Stimulated activated CD8-positive, alpha-beta memory T cell treated with anti-CD3 and anti-CD28 coated beads, Interleukin-12 subunit alpha, Interleukin-12 subunit beta, amount 100 ng/mL, for 24 hours (primary cell): ENCODE measurements around the gene LAMC2.
"Not testable (repeated sequence)": the region's sequence is repeated elsewhere in the genome, so short reads cannot be mapped to it uniquely, and the experiment has no call there.

Experiments used
- DNase-seq: peaks from one replicate; pipeline ENCODE4 v3.0.0-alpha.2; 2020; ENCODE audit errors: extremely low read depth

Gene LAMC2

DNA sequence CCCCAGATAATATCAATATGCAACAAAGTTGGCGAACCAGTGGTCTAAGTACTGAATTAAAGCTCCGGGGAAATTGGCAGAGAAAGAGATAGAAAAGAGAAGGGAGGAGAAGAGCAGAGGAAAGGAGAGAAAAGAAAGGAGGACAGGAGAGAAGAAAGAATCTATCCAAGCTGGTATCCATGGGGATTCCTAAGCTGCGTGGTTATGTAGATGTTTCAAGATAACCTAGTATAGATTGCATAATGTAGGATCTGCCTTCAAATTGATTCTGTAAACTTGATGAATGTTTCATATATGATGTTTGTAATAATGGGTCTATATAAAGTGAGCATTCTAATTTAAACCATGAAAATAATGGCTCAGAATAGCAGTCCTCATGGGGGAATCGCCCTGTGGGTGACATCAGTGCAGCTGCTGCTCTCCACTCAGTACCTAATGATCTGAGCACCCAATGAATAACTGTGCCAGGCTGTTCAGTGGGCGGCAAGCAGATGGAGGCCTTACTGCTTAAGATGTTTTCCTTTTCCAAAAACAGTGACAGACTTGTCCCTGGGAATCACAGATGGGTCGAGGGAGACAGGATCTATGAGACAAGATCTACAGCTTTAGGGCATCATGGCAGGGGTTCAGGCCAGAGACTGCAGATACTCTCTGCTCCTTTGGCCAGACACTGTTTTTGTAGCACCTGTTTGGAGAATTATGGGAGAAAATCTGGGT, 78.0 kb downstream of the LAMC2 start:
- no peak for DNase-seq

DNA sequence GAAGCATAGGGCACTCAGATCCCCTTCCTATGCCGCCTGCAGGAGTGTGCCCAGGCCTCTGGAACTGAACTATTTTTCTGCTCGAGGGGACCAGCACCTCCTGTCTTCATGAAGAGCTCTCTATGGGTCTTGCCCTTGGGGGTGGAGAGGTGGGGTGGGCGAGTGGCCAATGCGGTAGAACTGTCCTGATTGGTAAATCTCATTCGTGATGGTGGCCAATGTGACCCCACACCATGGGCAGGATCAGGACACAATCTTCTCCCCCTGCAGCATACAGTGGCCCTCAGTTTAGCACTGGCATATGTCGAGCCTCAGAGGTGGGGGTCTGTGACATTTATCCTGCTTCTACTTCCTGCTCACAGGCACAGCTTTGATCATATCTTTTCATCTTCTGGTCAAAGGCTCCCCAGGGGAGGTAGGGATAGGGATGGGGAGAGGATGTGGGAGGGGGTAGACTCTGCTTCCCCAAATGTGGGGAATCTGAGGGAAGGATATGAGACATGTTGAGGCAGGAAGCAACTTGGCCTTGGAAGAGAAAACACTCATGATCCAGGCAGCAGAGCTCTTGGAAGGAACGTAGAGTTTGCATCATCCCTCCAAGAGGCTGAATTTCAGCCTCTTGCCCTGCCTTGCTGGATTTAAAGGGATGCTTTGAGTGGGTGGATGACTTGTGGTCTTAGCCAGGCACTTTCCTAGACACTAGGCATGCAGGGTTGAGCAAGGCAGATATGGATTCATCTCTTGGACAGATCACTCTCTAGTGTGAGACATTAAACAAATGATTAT, 81.8 kb downstream of the LAMC2 start:
- no peak for DNase-seq

DNA sequence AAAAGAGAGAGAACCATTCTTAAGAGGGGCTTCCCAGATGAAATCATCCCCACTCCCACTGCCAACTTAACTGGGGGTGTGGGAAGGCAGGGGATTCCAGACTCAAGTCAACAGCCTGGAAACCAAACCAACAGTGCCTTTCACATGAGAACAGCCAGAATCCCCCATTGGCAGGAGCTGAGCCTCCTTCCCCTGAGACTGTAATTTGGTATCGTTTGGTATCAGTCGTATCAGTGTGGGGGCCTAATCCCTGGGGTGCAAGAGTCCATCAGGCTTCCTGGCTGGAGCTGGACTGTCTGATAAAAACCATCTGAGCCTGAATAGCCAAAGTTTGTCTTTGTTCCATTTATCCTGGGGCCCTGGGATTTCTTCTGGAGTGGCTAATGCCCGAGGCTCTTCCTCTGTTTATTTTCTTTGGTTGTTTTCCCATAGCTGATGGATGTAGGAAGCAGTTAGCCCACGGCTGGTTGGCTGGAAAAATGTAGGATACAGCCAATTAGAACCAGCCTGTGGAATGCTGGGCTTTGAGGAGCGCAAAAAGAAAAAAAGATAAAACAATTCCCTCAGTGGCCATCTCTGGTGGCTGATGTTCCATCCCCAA, 84.6 kb downstream of the LAMC2 start:
- no peak for DNase-seq

DNA sequence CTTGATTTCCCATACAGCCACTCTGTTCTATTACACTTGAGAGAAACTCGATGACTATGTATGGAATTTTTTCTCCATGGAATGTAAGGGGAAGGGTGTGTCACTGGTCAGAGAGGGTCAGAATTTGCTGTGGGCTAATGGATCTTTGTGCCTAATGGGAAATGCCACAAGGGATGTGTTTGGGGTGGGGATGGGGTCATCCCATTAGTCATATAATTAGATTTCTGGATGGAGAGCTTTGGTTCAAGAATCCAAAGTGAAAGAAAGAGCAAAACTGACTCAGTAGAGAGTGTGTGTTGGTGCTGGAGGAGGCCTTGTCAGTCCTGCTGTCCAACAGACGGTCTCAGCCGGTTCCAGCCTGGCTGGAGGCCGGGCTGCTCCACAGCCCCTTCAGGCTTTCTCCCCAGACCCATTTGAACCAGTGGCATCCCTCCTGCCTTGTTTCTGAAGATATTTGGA, 86.4 kb downstream of the LAMC2 start:
- no peak for DNase-seq

DNA sequence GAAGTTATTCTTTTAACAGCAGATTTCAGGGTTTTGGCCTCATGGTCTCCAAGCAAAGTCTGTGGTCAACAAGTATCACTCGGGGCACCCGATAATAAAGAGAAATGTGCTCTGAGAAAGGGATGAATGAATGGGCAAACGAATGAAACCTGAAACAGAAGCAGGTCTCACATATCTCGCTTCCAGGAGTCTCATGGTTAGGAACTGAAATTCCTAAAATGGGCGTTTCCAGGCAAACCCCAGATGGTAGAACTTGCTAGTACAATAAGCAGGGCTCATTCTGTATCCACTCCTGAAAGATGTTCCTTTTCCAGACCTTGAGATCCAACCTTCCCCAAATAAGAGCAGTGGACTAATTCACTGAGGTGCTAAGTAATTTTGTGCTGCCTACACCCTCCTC, 87.2 kb downstream of the LAMC2 start:
- DNase-seq = no peak

DNA sequence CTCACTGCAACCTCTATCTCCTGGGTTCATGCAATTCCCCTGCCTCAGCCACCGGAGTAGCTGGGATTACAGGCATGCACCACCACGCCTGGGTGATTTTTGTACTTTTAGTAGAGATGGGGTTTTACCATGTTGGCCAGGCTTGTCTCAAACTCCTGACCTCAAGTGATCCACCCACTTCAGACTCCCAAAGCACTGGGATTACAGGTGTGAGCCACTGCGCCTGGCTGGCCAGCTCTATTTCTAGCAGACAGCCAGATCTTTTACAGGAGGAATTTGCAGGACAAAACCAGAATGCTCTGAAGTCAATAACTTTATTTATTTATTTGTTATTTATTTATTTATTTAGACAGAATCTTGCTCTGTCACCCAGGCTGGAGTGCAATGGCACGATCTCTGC, 87.9 kb downstream of the LAMC2 start:
- DNase-seq = not testable (repeated sequence)

DNA sequence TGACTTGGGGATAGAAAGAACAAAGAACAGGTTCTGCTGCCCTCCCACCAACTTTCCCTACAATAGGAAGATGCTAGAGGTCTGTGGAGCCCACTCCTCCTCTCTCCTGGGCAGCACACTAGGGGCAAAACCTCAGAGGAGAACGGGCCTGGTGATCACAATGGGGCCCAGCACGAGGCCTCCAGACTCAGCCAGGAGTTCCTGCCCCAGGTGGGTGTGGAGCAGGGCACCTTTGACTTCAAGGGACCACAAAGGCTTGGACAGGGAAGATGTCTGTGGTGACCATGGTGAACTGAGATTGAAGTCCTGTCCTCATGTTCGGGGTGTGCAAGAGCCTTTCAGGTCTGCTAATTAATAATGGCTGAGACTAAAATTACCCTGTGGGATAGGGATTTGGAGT, 88.8 kb downstream of the LAMC2 start:
- DNase-seq = no peak

DNA sequence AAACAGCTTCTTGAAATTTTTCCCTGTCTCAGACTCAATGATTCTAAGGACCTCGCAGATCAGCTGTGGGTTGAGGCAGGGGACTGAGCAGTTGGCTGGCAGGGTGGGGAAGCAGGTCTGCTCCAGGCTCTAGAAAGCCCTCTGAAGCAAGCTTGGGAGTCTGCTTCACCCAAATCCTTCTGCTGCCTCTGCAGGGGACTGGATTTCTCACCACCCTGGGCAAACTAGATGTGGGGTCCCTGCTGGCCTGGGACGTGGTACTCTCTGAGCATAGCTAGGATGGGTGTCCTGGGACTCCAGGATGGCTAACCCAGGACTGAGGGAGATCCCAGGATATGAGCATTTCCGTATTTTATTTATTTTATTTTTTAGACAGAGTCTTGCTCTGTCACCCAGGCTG, 89.3 kb downstream of the LAMC2 start:
- DNase-seq = no peak

DNA sequence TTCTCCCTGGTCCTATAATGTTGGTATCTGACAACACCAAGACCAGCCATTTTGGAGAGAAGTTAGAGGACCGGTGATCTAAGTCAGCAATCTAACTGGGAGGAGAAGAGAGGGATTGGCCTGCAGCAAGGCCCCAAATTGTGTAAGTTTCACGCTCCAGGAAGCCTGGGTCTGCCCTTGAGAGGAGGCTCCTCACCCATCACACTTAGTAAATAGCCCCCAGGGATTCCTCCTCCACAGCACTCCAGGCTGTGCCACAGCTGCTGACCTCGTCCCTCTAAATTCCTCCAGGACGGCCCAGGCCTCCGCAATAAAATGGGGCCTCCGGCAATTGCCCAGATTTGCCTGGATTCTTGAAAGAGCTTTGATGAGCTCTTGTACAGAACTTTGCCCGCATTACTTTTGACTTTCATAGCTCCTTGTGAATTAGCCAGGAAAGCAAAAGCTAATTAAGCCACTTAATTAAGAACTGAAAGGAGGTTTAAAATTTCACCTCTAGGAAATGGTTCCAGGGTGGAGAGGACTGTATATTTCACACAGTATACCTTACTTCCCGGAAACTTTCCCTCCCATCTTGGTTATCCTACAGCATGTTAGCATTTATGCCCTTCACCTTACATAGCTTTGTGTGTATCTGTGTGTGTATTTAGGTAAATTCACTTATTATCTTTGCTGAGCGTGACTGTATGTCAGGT, 90.5 kb downstream of the LAMC2 start:
- no peak for DNase-seq

DNA sequence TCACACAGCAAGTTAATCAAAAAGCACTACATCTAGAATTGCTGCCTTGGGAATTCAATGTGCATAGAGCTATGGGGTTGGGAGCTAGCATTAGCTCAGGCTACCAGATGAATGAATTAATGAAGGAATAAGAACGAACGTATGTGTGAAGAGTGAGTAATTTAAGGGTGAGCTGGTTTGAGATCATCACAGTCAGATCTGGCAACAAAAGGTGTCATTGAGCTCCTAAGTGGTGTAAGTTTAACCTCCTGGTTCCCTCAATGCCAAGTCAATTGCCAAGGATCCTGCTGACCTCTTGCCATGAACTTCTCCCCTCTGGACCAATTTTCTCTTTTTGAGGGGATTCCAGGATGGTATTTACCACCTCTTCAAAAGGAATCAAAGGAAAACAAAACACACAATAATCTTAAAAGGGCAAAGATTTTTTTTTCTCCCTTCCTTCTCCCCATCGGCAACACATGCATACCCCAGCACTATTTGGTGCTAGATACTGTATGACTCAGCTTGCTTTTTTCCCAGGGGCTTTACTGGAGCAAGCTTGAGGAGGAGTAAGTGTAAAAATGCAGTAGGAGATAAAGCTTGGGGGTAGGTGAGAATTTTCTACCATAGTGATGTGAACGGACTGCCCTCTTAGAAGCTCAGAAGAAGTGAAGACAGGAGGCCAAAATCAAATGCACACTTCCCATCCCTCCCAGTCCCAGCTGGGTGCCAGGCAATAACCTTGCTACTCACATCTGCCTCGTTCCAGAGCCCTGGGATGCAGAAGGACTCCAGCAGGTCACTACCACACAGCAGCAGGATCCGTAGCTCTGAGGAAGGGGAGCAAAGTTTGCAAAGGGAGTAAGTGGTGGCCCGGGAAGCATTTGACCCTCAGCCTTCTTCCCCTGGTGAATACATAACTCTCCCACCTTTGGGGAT, 92.0 kb downstream of the LAMC2 start:
- no peak for DNase-seq

DNA sequence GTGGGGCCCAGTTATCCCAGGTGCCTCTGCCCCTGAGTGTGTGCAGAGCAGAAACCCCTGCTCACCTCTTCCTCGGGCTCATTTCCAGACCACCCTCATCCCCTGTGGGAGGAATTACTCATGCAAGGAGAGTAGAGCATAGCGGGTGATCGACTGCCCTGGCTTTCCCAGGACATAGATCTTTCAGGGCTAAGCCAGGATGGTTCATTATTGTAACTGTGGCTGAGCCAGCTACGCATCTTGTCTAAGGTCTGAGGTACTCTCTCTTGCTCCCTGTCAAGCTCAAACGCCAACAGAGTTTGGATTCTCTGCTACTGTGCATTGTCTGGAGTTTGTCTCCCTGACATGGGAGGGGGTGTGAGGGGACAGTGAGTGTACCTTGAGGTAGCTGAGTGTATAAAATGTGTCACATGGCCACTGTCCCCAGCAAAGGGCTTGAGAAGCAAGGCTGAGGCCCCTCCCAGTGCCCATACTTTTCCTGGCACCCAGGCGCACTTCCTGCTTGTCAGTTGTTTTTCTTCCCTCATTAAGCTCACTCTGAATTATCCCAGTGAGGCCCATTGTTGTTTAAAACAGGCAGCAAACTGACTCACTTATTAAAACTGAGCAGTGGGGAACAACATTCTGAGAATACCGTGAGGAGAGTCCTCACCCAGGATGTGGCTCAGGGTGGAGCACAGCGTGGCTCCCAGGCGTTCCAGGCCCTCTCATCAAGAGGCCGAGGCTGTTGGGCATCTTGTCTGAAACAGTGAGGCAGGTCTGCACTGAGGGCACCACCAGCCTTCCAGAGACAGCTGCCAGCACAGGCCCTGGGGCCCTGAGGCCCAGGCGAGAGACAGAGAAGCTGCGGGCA, 92.9 kb downstream of the LAMC2 start:
- no peak for DNase-seq

DNA sequence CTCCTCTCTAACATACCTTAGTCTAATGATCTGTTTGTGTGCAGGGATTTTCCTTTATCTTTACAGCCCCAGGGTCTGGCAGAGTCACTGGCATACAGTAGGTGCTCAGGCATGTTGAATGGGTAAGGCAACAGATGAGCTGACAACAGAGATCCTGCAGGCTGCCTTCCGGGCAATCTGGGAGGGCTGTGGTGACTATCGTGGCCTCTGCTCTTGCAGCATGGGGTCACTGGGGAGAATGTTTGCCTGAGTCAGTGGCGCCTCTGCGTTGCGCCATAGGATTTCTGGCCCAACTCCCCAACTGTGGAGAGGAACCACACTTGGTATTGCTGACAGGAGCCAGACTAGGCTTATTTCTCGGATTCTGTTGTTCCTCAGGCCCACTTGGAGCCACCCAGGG, 93.8 kb downstream of the LAMC2 start:
- DNase-seq = no peak

DNA sequence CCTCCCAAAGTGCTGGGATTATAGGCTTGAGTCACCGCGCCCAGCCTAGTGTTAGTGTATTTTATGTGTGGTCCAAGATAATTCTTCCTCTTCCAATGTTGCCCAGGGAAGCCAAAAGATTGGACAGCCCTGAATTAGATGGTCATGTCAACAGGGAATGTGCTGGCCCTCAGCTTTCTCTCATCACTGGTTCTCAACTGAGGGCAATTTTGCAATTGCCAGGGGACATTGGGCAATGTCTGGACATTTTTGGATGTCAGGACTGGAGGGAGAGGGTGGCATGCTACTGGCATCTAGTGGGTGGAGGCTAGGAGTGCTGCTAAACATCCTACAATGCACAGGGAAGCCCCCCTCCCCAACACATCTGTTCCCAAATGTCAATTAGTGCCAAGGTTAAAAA, 95.0 kb downstream of the LAMC2 start:
- DNase-seq = no peak

DNA sequence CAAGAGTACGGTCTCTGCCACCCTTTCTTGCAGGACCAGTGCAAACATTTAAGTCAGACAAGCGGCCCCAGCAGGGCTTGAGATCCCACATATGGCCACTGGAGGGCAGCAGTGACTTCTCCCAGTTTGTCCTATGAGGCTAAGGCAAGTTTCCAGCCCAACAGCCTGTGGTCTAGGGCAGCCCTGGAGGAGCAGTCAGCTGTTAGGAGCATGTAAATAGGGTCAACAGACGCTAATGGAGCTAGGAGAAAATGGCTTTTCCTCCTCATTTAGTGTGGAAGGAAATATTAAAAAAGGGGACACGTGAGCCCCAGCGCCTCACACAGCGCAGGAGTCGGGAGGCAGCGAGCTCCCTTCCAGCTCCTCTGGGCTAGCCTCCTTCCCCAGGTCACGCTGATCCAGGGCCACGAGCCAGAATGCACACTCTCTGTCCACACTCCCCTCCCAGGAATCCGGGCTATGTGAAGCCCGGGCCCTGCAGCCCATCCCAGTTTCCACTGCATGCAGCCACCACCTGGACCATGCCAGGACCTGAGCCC, 95.6 kb downstream of the LAMC2 start:
- peak; percentile 12 for DNase-seq

DNA sequence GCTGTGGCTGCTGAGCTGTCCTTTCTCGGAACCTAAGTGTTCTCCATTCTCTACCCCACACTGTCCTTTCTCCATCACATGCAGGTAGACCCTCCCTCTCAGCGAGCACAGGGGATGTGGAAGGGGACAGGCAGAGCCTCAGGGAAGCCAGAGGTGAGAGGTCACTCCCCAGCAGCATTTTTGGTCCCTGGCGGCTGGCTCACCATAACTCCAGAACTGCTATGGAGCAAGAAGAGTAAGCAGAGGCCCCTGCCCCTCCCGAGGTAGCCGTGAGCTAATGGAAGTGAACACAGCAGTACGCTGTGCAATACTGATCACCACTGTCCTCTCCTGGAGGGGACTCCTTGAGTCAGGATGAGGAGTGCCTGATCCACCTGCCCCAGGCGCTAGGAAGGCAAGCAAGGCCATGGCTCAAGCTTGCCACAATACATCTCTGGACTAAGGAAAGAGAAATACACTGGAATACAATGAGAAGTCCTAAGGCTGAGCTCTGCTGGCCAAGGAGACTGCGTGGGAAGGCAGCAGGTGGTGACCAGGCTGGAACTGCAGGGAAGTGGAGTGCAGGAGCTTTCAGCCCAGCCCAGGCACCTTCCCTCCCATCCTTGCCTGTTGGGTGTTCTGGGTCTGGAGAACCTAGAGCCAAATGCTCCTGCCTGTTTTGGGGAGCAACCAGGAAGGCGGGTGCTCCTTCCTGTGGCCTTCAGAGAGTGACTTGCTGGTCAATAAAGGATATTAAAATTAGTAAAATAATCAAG, 96.2 kb downstream of the LAMC2 start:
- no peak for DNase-seq

DNA sequence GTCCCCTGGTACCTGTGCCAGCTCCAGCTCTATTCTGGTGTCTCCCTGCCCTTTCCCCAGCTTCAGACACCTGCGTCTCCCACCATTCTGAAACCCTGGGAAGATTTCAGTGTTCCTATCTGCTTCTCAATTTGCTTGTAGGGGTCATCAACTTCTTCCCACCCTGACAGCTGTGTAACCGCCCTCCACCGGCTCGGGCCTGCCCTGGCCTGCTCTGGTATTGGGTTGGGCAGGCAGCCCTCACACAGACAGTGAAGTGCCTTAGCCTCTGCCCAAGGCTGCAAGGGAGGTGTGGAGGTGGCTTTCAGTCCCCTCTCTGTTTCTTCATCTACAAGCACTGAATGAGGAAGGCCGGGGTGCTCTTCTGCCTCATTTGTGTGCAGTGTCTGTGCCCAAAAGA, 97.2 kb downstream of the LAMC2 start:
- no peak for DNase-seq

DNA sequence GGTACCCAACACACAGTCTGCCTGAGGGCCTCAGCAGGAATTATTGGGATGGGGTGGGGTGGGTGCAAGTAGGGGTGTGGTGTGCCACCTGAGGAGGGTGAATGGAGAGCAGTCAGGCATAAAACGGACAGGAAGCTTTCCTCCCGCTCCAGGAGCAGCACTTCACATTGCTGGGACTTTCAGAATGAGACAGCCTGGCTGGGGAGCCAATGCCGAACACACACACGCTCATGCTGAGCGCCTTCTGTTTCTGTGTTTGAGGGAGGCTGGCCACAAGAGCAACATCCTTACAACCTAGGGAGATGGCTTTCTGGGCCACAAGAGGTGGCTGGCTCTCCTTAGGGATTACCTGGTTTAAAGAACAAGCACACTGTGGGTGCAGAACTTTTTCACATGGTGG, 98.0 kb downstream of the LAMC2 start:
- no peak for DNase-seq

DNA sequence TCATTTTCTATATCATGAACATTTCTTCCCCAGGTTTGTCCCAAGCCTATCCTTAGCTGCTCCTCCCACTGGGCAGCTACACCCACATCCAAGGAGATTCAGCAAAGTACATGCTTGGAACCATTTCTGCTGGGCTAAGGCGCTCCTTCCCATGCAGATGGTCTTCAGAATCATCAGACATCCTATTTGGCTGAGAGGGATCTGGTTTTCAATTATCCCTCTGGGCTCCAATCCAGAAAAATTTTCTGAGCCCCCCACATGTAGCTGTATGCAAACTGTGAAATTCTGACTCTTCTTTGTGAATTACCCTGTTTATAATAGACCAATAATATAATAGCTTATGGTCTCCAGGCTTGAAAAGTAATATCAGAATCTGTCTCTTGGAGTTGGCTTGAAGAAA, 99.2 kb downstream of the LAMC2 start:
- no peak for DNase-seq

DNA sequence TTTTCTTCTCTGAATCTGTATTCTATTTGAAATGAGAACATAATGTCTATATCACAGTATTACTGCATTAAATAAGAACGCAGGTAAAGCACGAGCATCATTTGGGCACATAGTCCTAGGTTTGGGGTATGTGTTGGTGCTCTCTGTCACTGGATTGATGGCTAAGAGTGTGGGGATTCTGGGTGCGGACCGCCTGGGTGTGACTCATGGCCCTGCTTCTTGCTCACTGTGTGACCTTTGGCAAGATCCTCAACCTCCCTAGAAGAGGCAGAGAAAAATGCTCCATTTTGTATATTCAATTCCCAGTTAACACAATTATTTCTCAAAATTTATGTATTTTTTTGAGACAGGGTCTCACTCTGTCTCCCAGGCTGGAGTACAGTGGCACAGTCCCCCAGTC, 99.7 kb downstream of the LAMC2 start:
- no peak for DNase-seq
